AG04449 (cell line): Measurements from ENCODE around the gene MAST4.

ENCODE experiments used
- CTCF ChIA-PET: fragments of 350-600 bp; formaldehyde crosslinking; extraction: SDS; loops from one replicate; lab custom pipeline; 2021; ENCODE audit warnings: antibody characterized with exemption; lab: Yijun Ruan, JAX
- POLR2A ChIA-PET: fragments of 400-600, 350-600 bp; formaldehyde crosslinking; extraction: SDS; loops from one replicate; lab custom pipeline; 2020; ENCODE audit warnings: antibody characterized with exemption, inconsistent platforms; lab: Yijun Ruan, JAX
- DNase-seq: peaks from one replicate; pipeline ENCODE4 v3.0.0-alpha.2; 2010; ENCODE audit warnings: low read depth, low spot score
- H3K4me3 ChIP-seq: 2 replicates; pipeline ENCODE4 v1.5.1; 2011; ENCODE audit warnings: low read depth, mild to moderate bottlenecking, control low read depth, low read length
- CTCF ChIP-seq: IDR thresholded peaks from one replicate; pipeline ENCODE4 v1.5.1; 2011; ENCODE audit warnings: mild to moderate bottlenecking, moderate library complexity, low read length, control low read depth, inconsistent platforms; ENCODE audit not compliant: insufficient read depth; ENCODE audit errors: missing control alignments

MAST4 gene

DNA sequence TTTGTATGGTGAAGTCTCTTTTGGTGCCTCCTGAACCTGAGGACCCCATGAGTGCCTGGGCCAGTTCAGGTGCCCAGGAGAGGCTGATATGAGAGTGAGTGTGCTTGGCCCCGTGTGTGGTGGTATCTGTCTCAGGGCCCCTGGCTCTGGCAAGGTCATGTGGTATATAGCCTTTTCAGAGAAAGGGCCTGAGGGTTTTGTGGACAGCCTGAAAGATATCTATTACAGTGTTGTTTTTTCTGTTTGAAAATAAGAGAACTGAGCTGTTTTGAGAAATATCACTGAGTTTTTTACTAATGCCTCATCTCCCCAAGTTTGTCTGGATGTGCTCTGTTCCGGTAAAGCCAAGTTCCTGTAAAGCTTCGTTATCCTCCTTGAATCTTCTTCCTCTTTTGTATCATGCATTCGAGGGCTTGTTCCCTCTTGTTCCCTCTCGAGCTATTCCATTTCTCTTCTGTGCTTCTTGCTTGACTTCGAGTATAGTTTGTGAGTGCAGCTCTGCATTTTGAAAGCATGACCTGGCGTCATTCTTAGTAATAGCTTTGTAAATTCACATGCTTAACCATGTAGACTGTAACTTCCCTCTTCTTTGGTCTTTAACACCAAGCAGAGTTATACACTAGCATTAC is 122.3 kb downstream of the MAST4 start:
- no peak for DNase-seq
- CTCF ChIA-PET: interaction anchor here (1.2 kb wide), 1 partner anchor 412 kb away, joined by 4 read pairs; no protein-coding TSS in a partner anchor
- TF ChIP-seq CTCF: no peak
- POLR2A ChIA-PET: no interaction called here
- H3K4me3 ChIP-seq: no peak overlapping the region

GRCh38 chr5:66720780-66721179 is 124.6 kb downstream of the MAST4 start:
- DNase-seq: no peak
- H3K4me3 ChIP-seq: no peak overlapping the region
- CTCF ChIA-PET: no interaction called here
- TF ChIP-seq CTCF: no peak
- POLR2A ChIA-PET: no interaction called here

DNA sequence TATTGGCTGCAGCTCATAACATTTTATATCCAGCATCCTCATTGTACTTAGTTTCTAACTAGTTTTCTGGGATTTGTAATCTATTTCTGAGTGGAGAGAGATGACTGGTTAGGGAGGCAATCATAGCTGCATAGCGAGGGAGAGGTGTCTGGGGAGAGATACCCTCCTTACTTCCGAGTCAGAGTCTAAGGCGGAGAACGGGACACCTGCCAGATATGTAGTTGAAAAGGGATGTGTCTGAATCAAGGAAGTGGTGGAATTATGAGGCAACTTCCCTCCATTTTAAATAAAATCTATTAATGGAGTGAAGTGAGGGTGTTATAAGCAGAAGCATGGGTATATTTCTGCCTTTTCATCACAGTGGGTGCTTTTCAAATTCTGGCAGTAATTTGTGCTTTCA is 126.5 kb downstream of the MAST4 start:
- ChIA-PET CTCF (no interaction called here), POLR2A (no interaction called here)
- H3K4me3 ChIP-seq: no peak overlapping the region
- no peak for DNase-seq
- TF ChIP-seq CTCF: no peak

DNA sequence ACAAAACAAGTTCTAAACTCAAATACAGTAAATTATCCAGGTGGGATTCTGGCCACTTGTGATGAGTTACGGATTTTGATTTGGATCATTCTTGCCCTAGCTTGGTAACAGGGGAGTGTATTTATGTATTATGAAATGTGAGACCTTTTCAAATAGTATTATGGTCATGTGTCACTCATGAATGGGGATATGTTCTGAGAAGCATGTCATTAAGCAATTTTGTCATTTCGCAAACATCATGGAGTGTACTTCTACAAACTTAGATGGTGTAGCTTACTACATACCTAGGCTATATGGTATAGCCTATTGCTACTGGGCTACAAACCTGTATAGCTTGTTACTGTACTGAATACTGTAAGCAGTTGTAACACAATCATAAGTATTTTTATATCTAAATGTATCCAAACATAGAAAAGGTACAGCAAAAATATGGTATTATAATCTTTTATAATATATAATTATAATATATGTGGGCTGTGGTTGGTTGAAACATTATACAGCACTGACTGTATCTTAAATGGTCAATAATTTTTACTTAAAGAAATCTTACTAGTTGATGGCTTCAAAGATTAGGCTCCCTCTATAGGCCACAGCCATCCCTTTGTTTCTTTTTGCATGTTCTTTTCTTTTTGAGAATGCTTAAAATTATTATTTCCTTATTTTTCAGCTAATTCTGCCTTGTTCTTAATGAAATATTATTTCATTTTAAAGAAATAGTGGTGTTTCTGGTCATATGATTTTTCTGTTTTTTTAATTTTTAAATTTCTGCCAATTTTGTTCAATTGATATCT is 128.4 kb downstream of the MAST4 start:
- ChIA-PET CTCF (no interaction called here), POLR2A (no interaction called here)
- no peak overlapping the region for H3K4me3 ChIP-seq
- DNase-seq: no peak
- peak; percentile 9 for TF ChIP-seq CTCF

DNA sequence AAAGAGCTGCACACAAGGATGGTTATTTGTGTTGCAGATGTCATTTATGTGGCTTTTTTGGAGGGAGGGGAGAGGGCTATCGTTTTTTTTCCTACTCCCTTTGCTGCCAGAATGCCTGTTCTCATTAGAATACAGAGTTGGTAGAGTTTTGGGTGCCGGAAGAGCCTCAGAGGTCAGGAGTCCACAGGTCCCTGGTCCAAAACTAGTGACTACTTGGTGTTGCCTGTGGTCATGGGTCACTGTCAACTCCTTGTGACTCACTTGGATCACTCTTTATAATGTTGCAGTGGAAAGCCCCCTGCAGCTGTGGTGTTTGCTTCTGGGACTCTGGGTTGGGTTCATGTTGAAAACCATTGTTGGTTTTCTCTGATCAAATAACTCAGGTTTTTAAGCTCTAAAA is 131.4 kb downstream of the MAST4 start:
- CTCF ChIA-PET: interaction anchor here (0.9 kb wide), 1 partner anchor 421 kb away, joined by 3 read pairs; no protein-coding TSS in a partner anchor
- DNase-seq: no peak
- POLR2A ChIA-PET: no interaction called here
- no peak for TF ChIP-seq CTCF
- H3K4me3 ChIP-seq: no peak overlapping the region

DNA sequence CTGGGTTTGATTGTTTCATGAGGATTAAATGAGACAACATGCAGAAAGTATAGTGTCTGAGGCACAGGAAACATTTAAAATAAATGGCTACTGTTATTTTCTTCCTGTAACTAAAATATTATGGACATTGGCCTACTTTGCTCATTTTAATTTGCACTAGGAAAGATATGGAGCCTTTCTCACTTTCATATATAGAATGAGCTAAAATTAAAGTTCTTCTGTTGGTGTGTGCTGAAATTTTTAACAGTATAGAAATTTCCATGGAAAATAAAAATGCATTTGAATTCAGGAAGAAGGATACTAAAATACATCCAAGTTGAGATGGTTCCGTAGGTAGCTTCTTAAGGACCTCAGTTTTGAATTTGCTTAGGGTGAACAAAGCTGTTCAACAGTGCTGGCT is 131.9 kb downstream of the MAST4 start:
- CTCF ChIA-PET: interaction anchor here (0.9 kb wide), 1 partner anchor 422 kb away, joined by 3 read pairs; no protein-coding TSS in a partner anchor
- POLR2A ChIA-PET: no interaction called here
- no peak for DNase-seq
- no peak for TF ChIP-seq CTCF
- H3K4me3 ChIP-seq: no peak overlapping the region
